CD4-positive, CD25-positive, alpha-beta regulatory T cell (primary cell): ENCODE data around the gene MESP2. TPM values are rescaled to one million over a fixed set of nuclear protein-coding genes. Genes with fewer than 3 reads are reported as not detected.
A peak's percentile ranks its signal among the peaks of the same experiment; 100 is the strongest.

Experiments used
- ATAC-seq, 2 donors: fragments of 150-1000 bp; cut with Tn5 transposase; one replicate each; pipeline ENCODE4 v1.10.0; 2021; ENCODE audit warnings: low read depth in 2 of 2, moderate number of reproducible peaks in 2 of 2, moderate library complexity in 1 of 2
- DNase-seq, 3 donors: peaks; one replicate each; pipeline versions ENCODE4 v3.0.0 to v3.0.0-alpha.2; 2012 to 2022; ENCODE audit warnings: mixed read lengths in 1 of 3
- H3K27ac ChIP-seq: one replicate; pipeline ENCODE4 v1.7.0; 2013; ENCODE audit warnings: mild to moderate bottlenecking, low read length; ENCODE audit not compliant: insufficient read depth, poor library complexity, severe bottlenecking
- H3K27me3 ChIP-seq: one replicate; pipeline ENCODE4 v1.7.0; 2013; ENCODE audit warnings: low read length; ENCODE audit not compliant: control insufficient read depth, insufficient read depth
- H3K36me3 ChIP-seq: one replicate; pipeline ENCODE4 v1.7.0; 2013; ENCODE audit warnings: mild to moderate bottlenecking, low read length, moderate library complexity; ENCODE audit not compliant: control insufficient read depth, insufficient read depth
- H3K4me1 ChIP-seq: 2 replicates; pipeline ENCODE4 v1.7.0; 2013; ENCODE audit warnings: mild to moderate bottlenecking, low read length; ENCODE audit not compliant: insufficient read depth, control insufficient read depth, poor library complexity, severe bottlenecking
- H3K4me3 ChIP-seq: one replicate; pipeline ENCODE4 v1.7.0; 2013; ENCODE audit warnings: low read depth, mild to moderate bottlenecking, low read length, moderate library complexity
- H3K9me3 ChIP-seq, 2 experiments: 1 replicate in 1 of 2; 2 replicates in 1 of 2; pipeline ENCODE4 v1.7.0; 2013; ENCODE audit warnings: low read length in 2 of 2, mild to moderate bottlenecking in 1 of 2, moderate library complexity in 1 of 2; ENCODE audit not compliant: control insufficient read depth in 2 of 2
- H3K27ac Mint-ChIP-seq, 3 donors: one replicate each; pipeline ENCODE4 v1.8.0; 2020 to 2022; ENCODE audit warnings: mild to moderate bottlenecking in 3 of 3, mixed read lengths in 3 of 3, moderate library complexity in 2 of 3
- H3K27me3 Mint-ChIP-seq: one replicate; pipeline ENCODE4 v1.8.0; 2022; ENCODE audit warnings: mild to moderate bottlenecking, mixed read lengths
- H3K36me3 Mint-ChIP-seq: one replicate; pipeline ENCODE4 v1.8.0; 2020; ENCODE audit warnings: mixed read lengths
- H3K4me1 Mint-ChIP-seq, 4 donors: one replicate each; pipeline ENCODE4 v1.8.0; 2020 to 2022; ENCODE audit warnings: mixed read lengths in 4 of 4, mild to moderate bottlenecking in 1 of 4
- H3K4me3 Mint-ChIP-seq, 4 donors: one replicate each; pipeline ENCODE4 v1.8.0; 2020 to 2022; ENCODE audit warnings: mild to moderate bottlenecking in 4 of 4, mixed read lengths in 4 of 4, moderate library complexity in 3 of 4
- H3K9me3 Mint-ChIP-seq, 7 donors: one replicate each; pipeline ENCODE4 v1.8.0; 2020 to 2022; ENCODE audit warnings: mixed read lengths in 7 of 7, mild to moderate bottlenecking in 3 of 7, moderate library complexity in 2 of 7
- polyA plus RNA-seq, 4 donors: library from polyadenylated mRNA; unstranded; fragments of 300-500 nt; fragmentation: Illumina TruSeq; gene quantifications; one replicate each; pipeline ENCODE4 v1.2.3, GENCODE V29; 2021
- total RNA-seq: library from RNA; stranded (reverse); gene quantifications from one replicate; pipeline ENCODE4 v1.2.3, GENCODE V29; 2022

MESP2 gene
- total and polyA plus RNA-seq, 5 donors from 2014 or later = not detected

DNA sequence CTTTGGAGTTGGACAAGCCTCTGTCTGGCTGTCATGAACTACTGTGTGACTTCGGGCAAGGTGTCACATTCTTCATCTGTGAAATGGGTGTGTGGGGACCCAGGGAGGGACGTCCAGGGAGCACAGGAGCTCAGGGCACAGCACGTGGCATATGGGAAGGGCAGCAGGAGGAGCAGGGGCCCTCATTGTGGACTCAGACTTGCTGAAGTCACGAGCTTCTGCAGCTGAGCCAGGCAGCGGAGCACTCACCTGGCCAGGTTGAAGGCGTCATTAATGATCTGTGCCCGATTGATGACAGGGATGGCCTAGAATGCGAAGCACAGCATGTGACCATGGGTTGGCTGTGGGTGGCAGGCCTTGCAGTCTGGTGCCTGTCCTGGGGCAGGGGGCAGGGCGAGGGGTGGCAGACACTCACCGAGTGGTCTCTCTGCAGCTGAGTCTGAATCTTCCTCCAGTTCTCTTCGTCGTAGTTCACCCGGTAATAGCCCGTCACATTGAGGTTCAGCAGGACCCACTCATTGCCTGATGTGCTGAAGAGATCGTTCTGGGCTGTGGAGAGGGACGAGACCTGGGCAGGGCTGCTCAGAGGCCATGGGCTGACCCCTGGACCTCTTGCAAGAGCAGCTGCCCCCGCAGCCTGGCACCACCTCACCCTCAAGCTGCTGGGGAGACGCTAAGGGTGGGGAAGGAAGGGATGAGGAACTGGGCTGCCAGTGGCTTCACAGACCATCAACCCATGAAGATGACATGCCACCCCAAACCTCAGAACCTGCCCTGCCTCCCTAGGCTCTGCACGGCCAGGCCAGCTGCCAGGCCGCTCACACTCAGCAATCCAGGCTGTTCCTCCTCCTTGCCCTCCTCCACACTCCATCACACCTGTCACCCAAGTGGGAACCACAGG lies 23.1 kb downstream of the MESP2 start:
- H3K9me3 Mint-ChIP-seq = peaks cover 0 to 9% (median 4%) of the 10 kb centered on the region in 7 donors
- H3K27me3 ChIP-seq = no peaks in the 10 kb centered on the region
- H3K4me1 ChIP-seq = no peaks in the 10 kb centered on the region
- H3K36me3 ChIP-seq = no peaks in the 10 kb centered on the region
- no peak overlapping the region for H3K27ac Mint-ChIP-seq
- ATAC-seq (no peak), DNase-seq (no peak)
- H3K4me3 ChIP-seq = no peak overlapping the region
- no peak overlapping the region for H3K4me3 Mint-ChIP-seq
- H3K27me3 Mint-ChIP-seq = peaks cover 12% of the 10 kb centered on the region
- H3K36me3 Mint-ChIP-seq = no peaks in the 10 kb centered on the region
- H3K27ac ChIP-seq = no peak overlapping the region
- no peaks in the 10 kb centered on the region for H3K4me1 Mint-ChIP-seq
- H3K9me3 ChIP-seq = no peaks in the 10 kb centered on the region

DNA sequence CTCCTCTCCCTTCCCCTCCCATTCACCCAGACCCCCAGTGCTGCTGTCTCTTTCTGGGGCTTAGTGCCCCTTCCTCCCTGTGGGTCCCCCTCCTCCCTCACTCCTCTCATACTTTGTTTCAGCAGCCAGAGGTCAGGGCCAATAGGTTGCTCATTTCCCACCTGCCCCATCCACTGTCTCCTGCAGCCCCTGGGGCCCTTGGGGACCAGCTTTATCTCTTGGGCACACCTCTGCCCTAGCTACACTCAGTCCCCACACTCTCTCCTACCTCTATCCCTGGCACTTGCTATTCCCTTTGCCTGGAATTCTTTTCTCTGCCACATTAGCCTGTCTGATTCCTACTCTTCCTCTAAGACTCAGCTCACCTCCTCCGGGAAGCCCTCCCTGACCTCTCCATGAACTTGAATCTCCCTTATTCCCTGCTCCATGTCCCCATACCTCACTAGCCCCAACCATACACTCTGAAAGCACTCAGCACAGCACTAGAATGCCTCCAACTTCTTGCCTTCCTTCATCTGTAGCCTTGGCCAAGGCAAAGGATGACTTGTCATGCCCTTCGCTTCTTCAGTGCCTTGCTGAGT lies 23.9 kb downstream of the MESP2 start:
- Histone ChIP-seq H3K36me3 (no peaks in the 10 kb centered on the region), H3K27me3 (no peaks in the 10 kb centered on the region), H3K4me1 (no peaks in the 10 kb centered on the region), H3K27ac (no peak overlapping the region), H3K9me3 (no peaks in the 10 kb centered on the region), H3K4me3 (no peak overlapping the region)
- Mint-ChIP-seq H3K27me3 (peaks cover 8% of the 10 kb centered on the region), H3K4me3 (no peak overlapping the region), H3K36me3 (no peaks in the 10 kb centered on the region), H3K4me1 (no peaks in the 10 kb centered on the region), H3K9me3 (peaks cover 0 to 9% (median 4%) of the 10 kb centered on the region in 7 donors), H3K27ac (no peak overlapping the region)
- ATAC-seq = no peak
- DNase-seq = no peak

DNA sequence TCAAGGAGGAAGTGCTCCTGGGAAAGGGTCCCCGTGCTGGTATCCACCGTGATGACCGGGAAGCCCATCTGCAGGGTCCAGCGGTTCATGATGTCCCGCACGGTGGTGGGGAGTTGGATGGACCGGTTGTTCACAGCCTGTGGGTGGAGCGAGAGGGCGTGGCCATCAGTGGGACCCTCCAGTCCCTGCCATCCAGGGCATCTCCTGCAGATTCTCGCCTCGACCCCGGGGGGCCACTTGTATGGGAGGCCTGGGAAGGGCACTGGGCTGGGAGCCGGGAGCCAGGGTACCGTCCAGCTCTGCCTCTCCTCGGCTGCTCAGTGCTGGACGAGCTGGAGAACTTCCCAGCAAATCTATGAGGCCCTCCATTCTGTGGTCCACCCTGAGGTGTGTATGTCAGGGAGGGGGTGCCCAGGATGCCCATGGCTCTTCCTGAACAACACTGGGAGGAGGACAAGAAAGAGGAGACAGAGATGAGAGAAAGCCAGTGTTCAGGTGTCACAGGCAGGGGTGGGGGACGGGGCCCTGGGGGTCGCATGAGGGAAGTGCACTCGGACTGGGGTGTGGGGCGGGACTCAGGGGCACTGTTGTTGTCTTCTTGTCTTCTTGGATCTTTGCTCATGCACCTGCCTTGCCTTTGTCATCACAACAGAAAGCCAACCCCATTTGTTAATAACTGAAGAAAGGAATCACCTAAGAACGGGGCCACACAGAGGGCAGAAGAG lies 25.5 kb downstream of the MESP2 start:
- H3K36me3 Mint-ChIP-seq = no peaks in the 10 kb centered on the region
- Histone ChIP-seq H3K27me3 (no peaks in the 10 kb centered on the region), H3K27ac (no peak overlapping the region), H3K36me3 (no peaks in the 10 kb centered on the region), H3K9me3 (no peaks in the 10 kb centered on the region), H3K4me1 (no peaks in the 10 kb centered on the region), H3K4me3 (no peak overlapping the region)
- no peaks in the 10 kb centered on the region for H3K4me1 Mint-ChIP-seq
- H3K4me3 Mint-ChIP-seq = peak overlapping the region in 1 of 4 donors; percentile 28
- DNase-seq (no peak), ATAC-seq (no peak)
- H3K27me3 Mint-ChIP-seq = peaks cover 6% of the 10 kb centered on the region
- peaks cover 0 to 5% (median 2%) of the 10 kb centered on the region in 7 donors for H3K9me3 Mint-ChIP-seq
- H3K27ac Mint-ChIP-seq = peak overlapping the region in 1 of 3 donors; percentile 86

DNA sequence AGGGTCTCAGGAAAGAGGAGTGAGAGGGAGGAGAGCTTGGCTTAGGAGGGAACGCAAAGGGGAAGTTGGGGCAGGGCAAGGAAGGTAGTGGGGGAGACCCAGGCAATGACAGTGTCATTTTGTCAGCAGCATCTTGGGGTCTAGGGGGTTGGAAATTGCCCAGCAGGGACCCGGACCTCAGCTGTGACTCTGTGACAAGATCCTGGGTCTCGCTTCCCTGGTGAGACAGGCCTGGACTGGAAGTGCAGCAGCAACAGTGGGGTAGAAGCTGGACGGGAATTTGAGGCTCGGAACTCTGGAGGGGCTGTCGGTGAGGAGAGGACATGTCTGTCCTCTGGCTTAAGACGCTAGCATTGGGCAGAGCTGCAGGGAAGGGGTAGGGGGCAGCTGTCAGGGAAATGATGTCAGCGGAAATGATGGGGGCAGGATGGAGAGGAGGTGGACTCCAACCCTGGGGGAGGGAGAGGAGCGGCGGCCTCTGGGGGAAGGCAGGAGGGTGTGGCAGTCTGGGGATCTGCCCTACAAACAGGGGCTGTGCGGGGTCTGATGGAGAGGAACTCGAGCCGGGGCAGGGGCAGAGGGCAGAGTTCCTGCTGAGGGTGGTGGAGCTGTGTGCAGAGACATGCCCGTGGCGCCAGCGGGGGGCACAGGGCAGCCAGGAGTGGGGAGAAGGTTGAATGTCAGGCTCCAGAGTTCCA lies 26.2 kb downstream of the MESP2 start:
- peak overlapping the region in 1 of 3 donors; percentile 86 for H3K27ac Mint-ChIP-seq
- Histone ChIP-seq H3K36me3 (no peaks in the 10 kb centered on the region), H3K9me3 (no peaks in the 10 kb centered on the region), H3K27me3 (no peaks in the 10 kb centered on the region), H3K4me1 (no peaks in the 10 kb centered on the region), H3K4me3 (no peak overlapping the region), H3K27ac (no peak overlapping the region)
- no peaks in the 10 kb centered on the region for H3K36me3 Mint-ChIP-seq
- H3K9me3 Mint-ChIP-seq = peaks cover 0 to 5% (median 0%) of the 10 kb centered on the region in 7 donors
- ATAC-seq (no peak), DNase-seq (no peak)
- H3K27me3 Mint-ChIP-seq = peaks cover 6% of the 10 kb centered on the region
- H3K4me1 Mint-ChIP-seq = no peaks in the 10 kb centered on the region
- peak overlapping the region in 1 of 4 donors; percentile 28 for H3K4me3 Mint-ChIP-seq

DNA sequence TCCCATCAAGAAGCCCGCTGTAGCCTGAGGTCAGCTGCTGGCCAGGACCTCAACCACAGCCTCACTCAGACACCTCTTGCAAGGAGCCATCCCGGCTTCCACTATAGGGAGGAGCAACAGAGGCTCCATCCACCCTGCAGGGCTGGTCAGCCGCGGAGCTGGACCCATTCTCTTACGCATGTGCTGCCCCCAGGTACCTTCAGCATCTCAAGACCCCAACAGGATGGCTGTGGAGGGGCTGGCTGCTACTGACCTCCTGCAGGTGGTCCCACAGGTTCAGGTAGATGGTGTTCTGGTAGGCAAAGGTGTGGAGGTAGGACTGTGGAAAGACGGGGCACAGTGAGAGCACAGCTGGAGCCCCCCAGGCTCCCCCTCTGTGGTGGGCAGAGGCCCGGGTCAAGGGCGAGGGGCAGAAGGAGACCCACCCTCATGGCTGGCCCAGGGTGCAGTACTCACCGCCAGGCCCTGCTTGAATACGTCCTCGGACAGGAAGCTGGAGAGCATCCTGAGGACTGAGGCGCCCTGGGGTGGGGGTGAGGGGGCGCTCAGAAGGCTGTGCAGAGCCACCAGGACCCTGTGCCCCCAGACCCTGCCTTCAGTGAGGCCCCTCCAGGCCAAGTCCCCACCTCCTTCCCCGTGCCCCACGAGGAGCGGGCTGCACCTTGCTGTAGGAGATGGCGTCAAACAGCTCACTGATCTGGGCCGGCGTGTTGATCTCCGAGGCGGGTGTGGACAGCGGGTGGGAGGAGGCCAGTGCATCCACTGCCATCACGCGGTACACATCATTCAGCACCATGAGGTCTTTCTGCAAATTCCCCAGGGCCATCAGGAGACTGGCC lies 27.1 kb downstream of the MESP2 start:
- Mint-ChIP-seq H3K4me1 (no peaks in the 10 kb centered on the region), H3K27me3 (peaks cover 7% of the 10 kb centered on the region), H3K36me3 (no peaks in the 10 kb centered on the region), H3K4me3 (no peak overlapping the region), H3K27ac (no peak overlapping the region), H3K9me3 (peaks cover 0 to 5% (median 0%) of the 10 kb centered on the region in 7 donors)
- ATAC-seq = no peak
- no peak for DNase-seq
- Histone ChIP-seq H3K9me3 (no peaks in the 10 kb centered on the region), H3K27me3 (no peaks in the 10 kb centered on the region), H3K27ac (no peak overlapping the region), H3K36me3 (no peaks in the 10 kb centered on the region), H3K4me1 (no peaks in the 10 kb centered on the region), H3K4me3 (no peak overlapping the region)

DNA sequence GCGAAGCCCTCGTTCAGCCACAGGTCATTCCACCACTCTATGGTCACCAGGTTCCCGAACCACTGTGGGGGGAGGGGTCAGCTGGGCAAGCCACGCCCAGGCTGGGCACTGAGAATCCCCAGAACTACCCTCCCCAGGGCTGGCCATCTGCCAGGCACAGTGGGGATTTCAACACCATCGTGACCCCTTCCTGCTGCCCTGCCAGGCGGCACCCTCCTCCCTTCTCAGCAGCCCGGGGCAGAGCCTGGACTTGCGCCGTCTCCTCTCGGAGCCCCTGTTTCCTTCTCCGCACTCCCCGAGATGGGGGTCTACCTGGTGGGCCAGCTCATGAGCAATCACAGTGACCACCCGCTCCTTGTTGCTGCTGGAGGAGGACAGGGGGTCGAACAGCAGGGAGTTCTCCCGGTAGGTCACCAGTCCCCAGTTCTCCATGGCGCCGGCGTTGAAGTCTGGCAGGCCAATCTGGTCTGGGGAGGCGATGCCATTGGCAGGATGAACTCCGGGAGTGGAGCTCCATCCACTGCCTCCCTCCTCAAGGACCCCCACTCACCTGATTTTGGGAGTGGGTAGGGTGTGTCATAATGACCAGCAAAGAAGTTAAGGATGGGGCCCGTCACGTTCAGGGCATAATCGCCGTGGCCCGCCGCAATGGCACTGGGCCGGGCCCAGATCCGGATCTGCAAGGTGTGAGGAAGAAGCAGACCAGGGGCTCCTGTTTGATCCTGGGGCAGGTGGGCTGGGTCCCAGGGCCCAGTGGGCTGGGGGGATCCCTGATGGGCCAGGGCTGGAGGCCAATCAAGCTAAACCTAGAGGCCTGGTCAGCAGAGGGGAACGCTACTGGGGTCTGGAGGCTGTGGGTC lies 28.0 kb downstream of the MESP2 start:
- DNase-seq (no peak), ATAC-seq (peak in 1 of 2 donors; percentile 9)
- no peak overlapping the region for H3K4me3 ChIP-seq
- no peaks in the 10 kb centered on the region for H3K9me3 ChIP-seq
- no peaks in the 10 kb centered on the region for H3K36me3 ChIP-seq
- Mint-ChIP-seq H3K27me3 (peaks cover 9% of the 10 kb centered on the region), H3K4me3 (no peak overlapping the region), H3K36me3 (no peaks in the 10 kb centered on the region), H3K27ac (no peak overlapping the region), H3K4me1 (no peaks in the 10 kb centered on the region), H3K9me3 (peaks cover 0 to 5% (median 0%) of the 10 kb centered on the region in 7 donors)
- H3K27me3 ChIP-seq = no peaks in the 10 kb centered on the region
- no peak overlapping the region for H3K27ac ChIP-seq
- no peaks in the 10 kb centered on the region for H3K4me1 ChIP-seq
